B cell (primary cell): ENCODE measurements around the gene SCGB2A2.

Experiments
- CTCF ChIP-seq: fragments of 200-600 bp; IDR thresholded peaks from one replicate; pipeline ENCODE4 v1.8.0; 2022; ENCODE audit warnings: antibody characterized with exemption, mild to moderate bottlenecking
- EZH2 ChIP-seq: IDR thresholded peaks from 2 replicates; pipeline ENCODE4 v1.6.1; 2012; ENCODE audit warnings: borderline replicate concordance, low read depth, mild to moderate bottlenecking, moderate library complexity, low read length; ENCODE audit not compliant: insufficient read depth, poor library complexity, severe bottlenecking

GRCh38 chr11:62309991-62310390, 40.0 kb downstream of the SCGB2A2 start:
- TF ChIP-seq CTCF = no peak
- no peak for TF ChIP-seq EZH2
